GM23248 (cell line): Measurements from ENCODE around the gene CDK4. TPM values are rescaled to one million over a fixed set of nuclear protein-coding genes. Genes with fewer than 3 reads are reported as not detected.

Source experiments
- DNase-seq: peaks from one replicate; pipeline ENCODE4 v3.0.0-alpha.2; 2015
- H2AFZ ChIP-seq: fragments of 200-600 bp; sonication (generic); 2 replicates; pipeline ENCODE4 v1.6.1; 2016; ENCODE audit warnings: antibody characterized with exemption
- H3F3A ChIP-seq: fragments of 200-600 bp; sonication (generic); 2 replicates; pipeline ENCODE4 v1.6.1; 2016; ENCODE audit warnings: mild to moderate bottlenecking, antibody characterized with exemption, mixed run types; ENCODE audit not compliant: insufficient read depth
- H3K27ac ChIP-seq: fragments of 200-600 bp; sonication (generic); 2 replicates; pipeline ENCODE4 v1.5.1; 2016; ENCODE audit warnings: mild to moderate bottlenecking
- H3K27me3 ChIP-seq: fragments of 200-600 bp; sonication (generic); replicated peaks from 2 replicates; pipeline ENCODE4 v1.6.1; 2016; ENCODE audit warnings: mild to moderate bottlenecking; ENCODE audit not compliant: insufficient read depth
- H3K36me3 ChIP-seq: fragments of 200-600 bp; sonication (generic); 2 replicates; pipeline ENCODE4 v1.6.1; 2016; ENCODE audit warnings: low read depth, mild to moderate bottlenecking
- H3K4me1 ChIP-seq: fragments of 200-600 bp; sonication (generic); 2 replicates; pipeline ENCODE4 v1.6.1; 2016; ENCODE audit warnings: mild to moderate bottlenecking; ENCODE audit not compliant: insufficient read depth
- H3K4me2 ChIP-seq: fragments of 200-600 bp; sonication (generic); one replicate; pipeline ENCODE4 v1.6.1; 2016; ENCODE audit warnings: mild to moderate bottlenecking; ENCODE audit not compliant: unreplicated experiment
- H3K4me3 ChIP-seq: fragments of 200-600 bp; sonication (generic); 2 replicates; pipeline ENCODE4 v1.5.1; 2016; ENCODE audit warnings: mild to moderate bottlenecking
- H3K79me2 ChIP-seq: fragments of 200-600 bp; sonication (generic); 2 replicates; pipeline ENCODE4 v1.6.1; 2016; ENCODE audit warnings: mild to moderate bottlenecking; ENCODE audit not compliant: insufficient read depth
- H3K9ac ChIP-seq: fragments of 200-600 bp; sonication (generic); 2 replicates; pipeline ENCODE4 v1.6.1; 2016; ENCODE audit warnings: mild to moderate bottlenecking
- H3K9me2 ChIP-seq: fragments of 200-600 bp; sonication (generic); 2 replicates; pipeline ENCODE4 v1.6.1; 2016; ENCODE audit warnings: mixed run types, mild to moderate bottlenecking, moderate library complexity; ENCODE audit not compliant: insufficient read depth
- H3K9me3 ChIP-seq: fragments of 200-600 bp; sonication (generic); one replicate; pipeline ENCODE4 v1.6.1; 2017; ENCODE audit warnings: low read depth
- H4K20me1 ChIP-seq: fragments of 200-600 bp; sonication (generic); 2 replicates; pipeline ENCODE4 v1.6.0; 2016; ENCODE audit not compliant: insufficient read depth
- EZH2 ChIP-seq: fragments of 200-600 bp; sonication (generic); IDR thresholded peaks from 2 replicates; pipeline ENCODE4 v1.6.1; 2018; ENCODE audit warnings: antibody characterized with exemption, mild to moderate bottlenecking; ENCODE audit not compliant: insufficient read depth, poor library complexity, severe bottlenecking
- EZH2phosphoT487 ChIP-seq: fragments of 200-600 bp; sonication (generic); IDR thresholded peaks from 2 replicates; pipeline ENCODE4 v1.6.1; 2018; ENCODE audit warnings: antibody characterized with exemption, moderate library complexity, mild to moderate bottlenecking, low read depth; ENCODE audit not compliant: insufficient read depth
- WGBS, 2 experiments: methylation state at CpG; one replicate each; pipeline ENCODE4 v1.1.6; 2015 to 2017; ENCODE audit warnings: low lambda C conversion rate in 2 of 2, low coverage in 1 of 2; ENCODE audit errors: missing lambda C conversion rate in 2 of 2; 5-methylcytosine and 5-hydroxymethylcytosine counted together
- in situ Hi-C: fragments of 300-500 bp; cut with MboI; formaldehyde crosslinking; loops from 2 replicates; pipeline ENCODE4 v1.15.0; 2020
- polyA plus RNA-seq: library from polyadenylated mRNA; unstranded; fragments of >200 nt; fragmentation: Nextera tagmentation; extraction: Ambion mirVana; gene quantifications from 2 replicates; pipeline ENCODE4 v1.2.1, GENCODE V29; 2016
- total RNA-seq: library from RNA; depleted of rRNA; stranded (reverse); fragments of >200 nt; shearing (Covaris generic); gene quantifications from 2 replicates; pipeline ENCODE4 v1.2.3, GENCODE V29; 2014

CDK4 gene
- total and polyA plus RNA-seq, 2 experiments from 2014 or later: 123 to 152 TPM

DNA sequence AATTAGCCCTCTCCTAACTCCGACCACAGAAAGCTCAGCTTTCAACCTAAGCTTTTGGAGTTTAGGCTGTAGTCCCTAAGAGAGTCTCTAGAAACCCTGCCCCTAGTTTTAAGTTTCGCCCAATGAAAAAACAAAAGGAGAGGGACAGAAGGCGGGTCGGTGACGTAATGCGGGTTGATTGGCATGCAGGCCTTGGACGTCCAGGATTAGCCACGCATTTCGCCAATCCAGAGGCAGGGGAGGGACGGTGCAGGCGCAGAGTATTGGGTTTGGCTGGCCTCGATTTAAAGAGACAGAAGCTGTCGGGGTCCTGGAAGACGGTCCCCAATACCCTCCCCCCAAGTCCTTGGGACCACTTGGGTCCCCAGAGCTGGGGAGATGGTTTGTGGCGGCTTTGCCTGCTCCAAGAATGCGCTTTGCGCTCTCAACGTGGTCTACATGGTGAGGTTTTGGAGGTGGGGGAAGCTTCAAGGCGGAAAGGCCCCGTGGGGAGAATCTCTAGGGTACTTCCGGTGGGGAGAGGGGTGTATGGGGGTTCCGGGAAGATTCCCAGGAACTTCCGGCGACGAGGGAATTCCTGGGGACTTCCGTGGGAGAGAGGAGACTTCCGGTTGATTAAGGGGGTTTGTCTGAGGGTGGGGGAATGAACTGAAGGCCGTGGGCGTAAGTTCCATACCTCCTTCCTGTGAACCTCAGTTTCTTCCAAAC, 7.2 kb downstream of the CDK4 start, which contains the start of gene TSPAN31:
Gene TSPAN31, plus strand, starts transcription at position 263 of the 708 bp plus-strand sequence. Its CDS starts 116 bp downstream, at position 379.
- H2AFZ ChIP-seq: peak within 1 kb of the TSS; percentile 73
- no peaks in the 10 kb centered on the region for H3K9me3 ChIP-seq
- peak within 1 kb of the TSS; percentile 98 for H3K9ac ChIP-seq
- in situ Hi-C loops: no loop called here
- 0 to 1% methylated on average over 29 of the region's 29 CpGs for WGBS, 2 experiments
- H3K27ac ChIP-seq: peak within 1 kb of the TSS; percentile 95
- H4K20me1 ChIP-seq: no peaks in the 10 kb centered on the region
- H3K36me3 ChIP-seq: peaks cover 11% of the 10 kb centered on the region; the same call in 1 of the 2 replicates
- peaks cover 18% of the 10 kb centered on the region for H3K79me2 ChIP-seq
- DNase-seq: peak; percentile 99
- peak within 1 kb of the TSS; percentile 100 for H3K4me2 ChIP-seq
- peaks cover 5% of the 10 kb centered on the region; the same call in 1 of the 2 replicates for H3K27me3 ChIP-seq
- peaks cover 5% of the 10 kb centered on the region; the same call in 1 of the 2 replicates for H3K4me1 ChIP-seq
- TF ChIP-seq EZH2phosphoT487: no peak
- no peak for TF ChIP-seq EZH2
- H3K9me2 ChIP-seq: no peaks in the 10 kb centered on the region
- peak within 1 kb of the TSS; percentile 99 for H3K4me3 ChIP-seq
- peaks cover 25% of the 10 kb centered on the region for H3F3A ChIP-seq

DNA sequence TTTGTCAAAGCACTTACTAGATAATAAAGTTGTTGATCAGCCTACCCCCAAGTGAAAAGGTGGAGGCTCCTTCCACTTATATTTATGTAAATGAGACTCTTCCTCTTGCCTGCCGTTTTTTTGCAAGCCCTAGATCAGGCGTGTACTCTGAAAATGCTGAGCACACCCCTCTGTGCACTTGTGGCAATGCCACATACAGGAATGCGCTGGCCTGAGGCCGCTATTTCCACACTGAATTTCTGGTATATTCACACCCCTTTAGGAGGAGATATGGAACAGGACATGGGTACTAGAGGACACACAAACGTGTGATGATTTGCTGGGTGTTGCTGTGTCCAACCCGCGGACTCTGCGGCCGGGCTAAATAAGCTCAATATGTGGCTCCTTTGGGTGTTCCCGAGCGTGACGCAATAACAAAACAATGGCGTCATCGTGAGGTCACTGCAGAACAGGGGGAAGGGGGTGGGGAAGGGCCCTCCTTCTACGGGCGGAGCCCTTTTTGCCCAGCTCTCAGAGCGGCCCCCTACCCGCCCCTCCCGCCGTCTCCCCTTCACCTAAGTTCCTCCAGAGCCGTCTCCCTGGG, 7.8 kb downstream of the CDK4 start:
- peak overlapping the region; percentile 98 for H3K9ac ChIP-seq
- H3K27me3 ChIP-seq: peaks cover 12% of the 10 kb centered on the region
- peak overlapping the region; percentile 99 for H3K4me3 ChIP-seq
- H3K4me2 ChIP-seq: peak overlapping the region; percentile 49
- no peaks in the 10 kb centered on the region for H3K9me3 ChIP-seq
- DNase-seq: peak; percentile 83
- H4K20me1 ChIP-seq: no peaks in the 10 kb centered on the region
- peaks cover 25% of the 10 kb centered on the region for H3F3A ChIP-seq
- TF ChIP-seq EZH2phosphoT487: no peak
- no peak for TF ChIP-seq EZH2
- peaks cover 5% of the 10 kb centered on the region; the same call in 1 of the 2 replicates for H3K4me1 ChIP-seq
- 9 to 13% methylated on average over 17 to 21 of the region's 21 CpGs for WGBS, 2 experiments
- H3K9me2 ChIP-seq: no peaks in the 10 kb centered on the region
- H3K36me3 ChIP-seq: peaks cover 11% of the 10 kb centered on the region; the same call in 1 of the 2 replicates
- in situ Hi-C loops: no loop called here
- H3K79me2 ChIP-seq: peaks cover 12% of the 10 kb centered on the region
- peak overlapping the region; percentile 95 for H3K27ac ChIP-seq
- peak overlapping the region; percentile 73 for H2AFZ ChIP-seq

DNA sequence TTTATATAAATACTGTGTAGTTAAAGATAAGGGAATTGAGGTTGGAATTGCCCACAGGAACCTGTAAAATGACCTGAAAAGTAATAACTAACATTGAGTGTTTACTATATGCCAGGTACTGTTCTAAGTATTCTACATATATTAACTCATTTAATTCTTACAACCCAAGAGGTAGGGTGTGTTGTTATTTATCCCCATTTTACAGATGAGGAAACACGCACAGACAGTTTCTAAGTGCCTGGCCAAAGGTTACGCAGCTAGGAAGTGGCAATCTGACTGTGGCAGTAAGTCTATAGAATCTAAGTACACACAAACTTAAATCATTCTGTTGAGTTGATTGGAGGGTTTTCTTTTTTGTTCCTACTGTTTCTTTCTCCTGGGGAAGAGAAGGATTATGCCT, 8.3 kb downstream of the CDK4 start:
- Histone ChIP-seq H3K27ac (peak overlapping the region; percentile 95; the same call in 1 of the 2 replicates), H3F3A (peaks cover 25% of the 10 kb centered on the region), H3K9me3 (no peaks in the 10 kb centered on the region), H3K4me3 (no peak overlapping the region), H3K4me2 (peak overlapping the region; percentile 20), H2AFZ (peak overlapping the region; percentile 73; the same call in 1 of the 2 replicates), H3K27me3 (peaks cover 16% of the 10 kb centered on the region), H3K79me2 (peaks cover 7% of the 10 kb centered on the region; the same call in 1 of the 2 replicates), H4K20me1 (no peaks in the 10 kb centered on the region), H3K9me2 (no peaks in the 10 kb centered on the region), H3K4me1 (peaks cover 5% of the 10 kb centered on the region; the same call in 1 of the 2 replicates), H3K9ac (peak overlapping the region; percentile 98; the same call in 1 of the 2 replicates), H3K36me3 (peaks cover 11% of the 10 kb centered on the region; the same call in 1 of the 2 replicates)
- DNase-seq: no peak
- in situ Hi-C loops: no loop called here
- no peak for TF ChIP-seq EZH2phosphoT487
- no peak for TF ChIP-seq EZH2
- 67 to 75% methylated on average over 2 of the region's 2 CpGs for WGBS, 2 experiments

DNA sequence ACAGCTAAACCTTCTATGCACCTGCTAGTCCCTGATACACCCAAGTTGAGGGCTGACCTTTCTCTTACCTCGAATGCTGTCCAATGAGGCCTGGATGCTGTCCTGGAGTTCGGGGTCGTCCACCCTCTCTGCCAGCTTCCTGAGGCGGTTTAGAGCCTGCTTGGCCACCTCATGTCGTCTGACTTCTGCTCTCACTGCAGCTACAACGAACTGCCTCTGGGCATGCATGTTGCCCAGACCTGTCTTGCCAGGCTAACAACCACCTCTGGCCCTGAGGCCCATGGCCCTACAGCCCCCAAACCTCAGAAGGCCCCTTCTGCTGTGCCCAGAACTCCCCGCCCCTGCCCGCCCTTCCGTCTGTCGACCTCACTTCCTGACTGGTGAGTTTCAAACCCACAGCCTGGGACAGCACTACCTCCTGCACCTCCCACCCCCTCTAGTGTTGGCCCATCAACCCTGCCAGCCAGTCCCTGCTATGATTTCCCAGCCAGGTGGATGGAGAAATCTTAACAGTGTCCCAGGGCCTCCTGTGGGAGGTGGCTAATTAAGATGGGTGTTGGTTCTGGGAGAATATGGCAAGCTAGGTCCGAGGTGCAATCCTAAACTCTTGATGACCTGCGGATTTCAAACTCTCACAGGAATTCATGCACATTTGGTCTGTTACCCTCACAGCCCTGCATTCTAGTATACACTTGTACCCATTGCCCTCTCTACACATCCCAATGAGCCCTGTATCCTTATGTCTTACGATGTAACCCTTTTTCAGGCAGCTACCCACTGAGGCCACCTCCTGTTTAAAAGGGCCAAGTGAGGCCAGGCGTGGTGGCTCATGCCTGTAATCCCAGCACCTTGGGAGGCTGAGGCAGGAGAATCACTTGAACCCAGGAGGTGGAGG, 10.0 kb downstream of the CDK4 start:
- H3K27ac ChIP-seq: no peak overlapping the region
- no peak overlapping the region for H3K9ac ChIP-seq
- no peak for TF ChIP-seq EZH2
- no peak for TF ChIP-seq EZH2phosphoT487
- H2AFZ ChIP-seq: no peak overlapping the region
- peaks cover 31% of the 10 kb centered on the region for H3K27me3 ChIP-seq
- no peaks in the 10 kb centered on the region for H3K9me3 ChIP-seq
- 0 out of 2 replicates have a peak, but pooled peaks cover 7% of the 10 kb centered on the region for H3K79me2 ChIP-seq
- DNase-seq: no peak
- H3K4me3 ChIP-seq: no peak overlapping the region
- H3K9me2 ChIP-seq: no peaks in the 10 kb centered on the region
- H4K20me1 ChIP-seq: no peaks in the 10 kb centered on the region
- H3K36me3 ChIP-seq: peaks cover 2% of the 10 kb centered on the region; the same call in 1 of the 2 replicates
- in situ Hi-C loops: no loop called here
- H3K4me2 ChIP-seq: no peak overlapping the region
- WGBS, 2 experiments: 41 to 42% methylated on average over 13 to 14 of the region's 14 CpGs
- peaks cover 20% of the 10 kb centered on the region for H3F3A ChIP-seq
- peaks cover 5% of the 10 kb centered on the region; the same call in 1 of the 2 replicates for H3K4me1 ChIP-seq
